ENCODE measurements around the gene POLR3H. TPM values are rescaled to one million over a fixed set of nuclear protein-coding genes. Genes with fewer than 3 reads are reported as not detected.

Gene POLR3H
- total RNA-seq, 2 donors from 2014 or later, result 11.4 to 12.0 TPM

- Histone ChIP-seq H3K27ac (peak overlapping the region in 1 of 2 donors; percentile 63), H3K36me3 (peaks cover 52% of the 10 kb centered on the region), H3K4me1 (peaks cover 0 to 53% of the 10 kb centered on the region in 2 donors), H3K27me3 (no peaks in the 10 kb centered on the region), H3K4me3 (no peak overlapping the region), H3K9me3 (no peaks in the 10 kb centered on the region)
- no peak for DNase-seq (ENCODE audit: low spot score)
- TF ChIP-seq CTCF (IDR thresholded peaks at IDR 0.05), result peak in 1 of 2 donors; percentile 30
Measured at GRCh38 chr22:41501209-41501608, 43.1 kb downstream of the POLR3H start.

- peaks cover 53% of the 10 kb centered on the region for H3K36me3 ChIP-seq
- H3K27me3 ChIP-seq, result no peaks in the 10 kb centered on the region
- H3K27ac ChIP-seq, result peak overlapping the region; percentile 30 to 63
- no peak overlapping the region for H3K4me3 ChIP-seq
- peaks cover 0 to 50% of the 10 kb centered on the region in 2 donors for H3K4me1 ChIP-seq
- DNase-seq (ENCODE audit: low spot score), result no peak
- no peaks in the 10 kb centered on the region for H3K9me3 ChIP-seq
- TF ChIP-seq CTCF (IDR thresholded peaks at IDR 0.05), result no peak
Measured at GRCh38 chr22:41500303-41500702, 44.0 kb downstream of the POLR3H start.

- H3K9me3 ChIP-seq, result no peaks in the 10 kb centered on the region
- peaks cover 0 to 50% of the 10 kb centered on the region in 2 donors for H3K4me1 ChIP-seq
- no peak for TF ChIP-seq CTCF (IDR thresholded peaks at IDR 0.05)
- peak overlapping the region; percentile 30 to 63 for H3K27ac ChIP-seq
- H3K27me3 ChIP-seq, result no peaks in the 10 kb centered on the region
- no peak for DNase-seq (ENCODE audit: low spot score)
- no peak overlapping the region for H3K4me3 ChIP-seq
- peaks cover 51% of the 10 kb centered on the region for H3K36me3 ChIP-seq
Measured at GRCh38 chr22:41499624-41500280, 44.5 kb downstream of the POLR3H start.

- Histone ChIP-seq H3K27me3 (no peaks in the 10 kb centered on the region), H3K4me3 (no peak overlapping the region), H3K4me1 (peaks cover 0 to 50% of the 10 kb centered on the region in 2 donors), H3K27ac (peak overlapping the region; percentile 30 to 63), H3K9me3 (no peaks in the 10 kb centered on the region), H3K36me3 (peaks cover 45% of the 10 kb centered on the region)
- no peak for TF ChIP-seq CTCF (IDR thresholded peaks at IDR 0.05)
- DNase-seq (ENCODE audit: low spot score), result no peak
Measured at GRCh38 chr22:41498303-41498835, 45.9 kb downstream of the POLR3H start.

- H3K4me1 ChIP-seq, result peaks cover 0 to 92% of the 10 kb centered on the region in 2 donors
- H3K27me3 ChIP-seq, result no peaks in the 10 kb centered on the region
Measured at GRCh38 chr22:41491374-41492100, 52.7 kb downstream of the POLR3H start.

More at GRCh38 chr22:41491374-41492100, 52.7 kb downstream of the POLR3H start:
- Histone ChIP-seq H3K36me3 (peaks cover 7% of the 10 kb centered on the region), H3K9me3 (no peaks in the 10 kb centered on the region), H3K4me3 (no peak overlapping the region), H3K27ac (peak overlapping the region; percentile 50 to 81)
- no peak for DNase-seq (ENCODE audit: low spot score)
- TF ChIP-seq CTCF (IDR thresholded peaks at IDR 0.05), result no peak
